ENCODE data around the gene SLC39A13. TPM values are rescaled to one million over a fixed set of nuclear protein-coding genes. Genes with fewer than 3 reads are reported as not detected.

SLC39A13 gene
- total and polyA plus RNA-seq, 7 experiments from 2014 or later = 21.4 to 60.4 (median 40.7) TPM

DNA sequence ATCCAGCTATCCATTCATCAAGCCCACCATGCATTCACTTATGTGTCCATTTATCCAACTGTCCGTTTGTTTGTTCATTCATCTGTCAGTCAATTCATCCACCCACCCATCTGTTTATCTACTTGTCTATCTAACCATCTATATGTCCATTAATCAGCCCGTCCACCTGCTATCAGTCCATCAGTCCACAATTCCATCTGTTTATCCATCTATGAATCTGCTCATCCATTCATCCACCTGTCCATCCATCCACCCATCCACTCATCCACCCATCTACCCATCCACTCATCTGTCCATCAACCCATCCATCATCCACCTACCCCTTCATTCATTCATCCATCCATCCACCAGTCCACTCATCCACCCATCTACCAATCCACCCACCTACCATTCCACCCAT is 29.1 kb upstream of the SLC39A13 start:
- DNase-seq (no peak), ATAC-seq (no peak)
- Mint-ChIP-seq H3K27ac (no peak overlapping the region), H3K4me1 (peaks cover 0 to 22% (median 4%) of the 10 kb centered on the region in 7 donors), H3K4me3 (no peak overlapping the region), H3K27me3 (no peaks in the 10 kb centered on the region), H3K9me3 (peaks cover 0 to 1% (median 0%) of the 10 kb centered on the region in 11 donors), H3K36me3 (no peaks in the 10 kb centered on the region)
- Histone ChIP-seq H3K4me1 (ENCODE audit: control insufficient read depth in 2 of 2, insufficient read depth in 2 of 2, low read length in 2 of 2) (no peaks in the 10 kb centered on the region), H3K27me3 (ENCODE audit: control insufficient read depth in 2 of 2, insufficient read depth in 2 of 2, low read length in 2 of 2) (no peaks in the 10 kb centered on the region), H3K27ac (ENCODE audit: low read depth, low read length) (no peak overlapping the region), H3K4me3 (ENCODE audit: low read length) (no peak overlapping the region), H3K9me3 (ENCODE audit: control insufficient read depth in 2 of 3, low read length in 3 of 3) (no peaks in the 10 kb centered on the region), H3K36me3 (ENCODE audit: control insufficient read depth in 2 of 3, insufficient read depth in 3 of 3, low read length in 3 of 3) (no peaks in the 10 kb centered on the region)
- ChIA-PET CTCF (interaction anchor here (0.6 to 0.9 kb wide), 2 partner anchors 21 to 28 kb away, joined by 3 read pairs; no protein-coding TSS in a partner anchor), POLR2A (interaction anchor here (0.9 to 2.9 kb wide), 7 partner anchors 9 to 33 kb away, joined by 3 to 7 read pairs (median 6); no protein-coding TSS in a partner anchor)
- intact Hi-C loops (cut with micrococcal nuclease) = no loop called here

DNA sequence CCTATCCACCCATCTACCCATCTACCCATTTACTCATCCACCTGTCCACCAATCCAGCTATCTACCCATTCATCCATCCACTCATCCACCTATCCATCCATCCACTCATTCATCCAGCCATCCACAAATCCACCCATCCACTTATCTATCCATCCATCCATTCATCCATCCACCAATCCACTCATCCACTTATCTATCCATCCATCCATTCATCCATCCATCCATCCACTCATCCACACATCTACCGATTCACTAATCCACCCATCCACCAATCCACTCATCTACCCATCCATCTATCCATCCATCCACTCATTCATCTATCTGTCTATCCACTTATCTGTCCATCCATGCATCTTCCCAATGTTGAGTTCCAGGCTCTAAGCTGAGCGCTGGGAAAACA is 28.3 kb upstream of the SLC39A13 start:
- Histone ChIP-seq H3K36me3 (ENCODE audit: control insufficient read depth in 2 of 3, insufficient read depth in 3 of 3, low read length in 3 of 3) (no peaks in the 10 kb centered on the region), H3K4me3 (ENCODE audit: low read length) (no peak overlapping the region), H3K27ac (ENCODE audit: low read depth, low read length) (no peak overlapping the region), H3K27me3 (ENCODE audit: control insufficient read depth in 2 of 2, insufficient read depth in 2 of 2, low read length in 2 of 2) (no peaks in the 10 kb centered on the region), H3K9me3 (ENCODE audit: control insufficient read depth in 2 of 3, low read length in 3 of 3) (no peaks in the 10 kb centered on the region), H3K4me1 (ENCODE audit: control insufficient read depth in 2 of 2, insufficient read depth in 2 of 2, low read length in 2 of 2) (no peaks in the 10 kb centered on the region)
- Mint-ChIP-seq H3K4me3 (no peak overlapping the region), H3K9me3 (peaks cover 0 to 1% (median 0%) of the 10 kb centered on the region in 11 donors), H3K4me1 (peaks cover 0 to 19% (median 4%) of the 10 kb centered on the region in 7 donors), H3K36me3 (no peaks in the 10 kb centered on the region), H3K27me3 (no peaks in the 10 kb centered on the region), H3K27ac (no peak overlapping the region)
- ChIA-PET POLR2A (interaction anchor here (0.8 to 2.9 kb wide), 4 partner anchors 8 to 27 kb away, joined by 3 to 7 read pairs (median 6); no protein-coding TSS in a partner anchor), CTCF (no interaction called here)
- ATAC-seq (no peak), DNase-seq (no peak)
- intact Hi-C loops (cut with micrococcal nuclease) = no loop called here

DNA sequence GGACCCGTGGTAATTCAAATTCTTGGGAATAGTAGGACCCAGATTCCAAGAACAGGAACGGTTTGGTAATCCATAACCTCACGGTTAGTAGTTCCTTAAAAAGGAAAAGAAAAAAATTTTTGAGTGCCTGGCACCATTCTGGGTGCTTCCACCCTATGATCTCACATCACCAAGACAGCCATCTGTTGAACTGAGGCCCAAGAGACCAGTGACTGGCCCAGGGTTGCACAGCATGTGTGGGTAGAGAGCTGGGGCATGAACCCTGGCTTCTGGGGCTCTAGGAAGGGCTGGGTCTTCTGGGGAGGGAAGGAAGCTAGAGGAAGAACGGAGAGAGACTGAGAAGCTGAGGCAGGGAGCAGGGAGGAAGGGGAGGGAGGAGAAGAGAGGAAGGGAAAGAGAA is 25.3 kb upstream of the SLC39A13 start:
- intact Hi-C loops (cut with micrococcal nuclease) = no loop called here
- no peaks in the 10 kb centered on the region for H3K36me3 ChIP-seq (ENCODE audit: control insufficient read depth in 2 of 3, insufficient read depth in 3 of 3, low read length in 3 of 3)
- no peaks in the 10 kb centered on the region for H3K36me3 Mint-ChIP-seq
- CTCF ChIA-PET = interaction anchor here (1.4 kb wide), 1 partner anchor 9 kb away, joined by 10 read pairs; no protein-coding TSS in a partner anchor
- no peak overlapping the region for H3K4me3 Mint-ChIP-seq
- H3K27me3 ChIP-seq (ENCODE audit: control insufficient read depth in 2 of 2, insufficient read depth in 2 of 2, low read length in 2 of 2) = no peaks in the 10 kb centered on the region
- no peaks in the 10 kb centered on the region for H3K27me3 Mint-ChIP-seq
- no peak for DNase-seq
- peaks cover 0 to 1% (median 0%) of the 10 kb centered on the region in 11 donors for H3K9me3 Mint-ChIP-seq
- ATAC-seq = no peak
- POLR2A ChIA-PET = interaction anchor here (2.5 kb wide), 1 partner anchor 10 kb away, joined by 10 read pairs; no protein-coding TSS in a partner anchor
- H3K9me3 ChIP-seq (ENCODE audit: control insufficient read depth in 2 of 3, low read length in 3 of 3) = no peaks in the 10 kb centered on the region
- H3K4me1 ChIP-seq (ENCODE audit: control insufficient read depth in 2 of 2, insufficient read depth in 2 of 2, low read length in 2 of 2) = no peaks in the 10 kb centered on the region
- no peak overlapping the region for H3K27ac ChIP-seq (ENCODE audit: low read depth, low read length)
- no peak overlapping the region for H3K4me3 ChIP-seq (ENCODE audit: low read length)
- no peak overlapping the region for H3K27ac Mint-ChIP-seq
- peaks cover 0 to 15% (median 3%) of the 10 kb centered on the region in 7 donors for H3K4me1 Mint-ChIP-seq

DNA sequence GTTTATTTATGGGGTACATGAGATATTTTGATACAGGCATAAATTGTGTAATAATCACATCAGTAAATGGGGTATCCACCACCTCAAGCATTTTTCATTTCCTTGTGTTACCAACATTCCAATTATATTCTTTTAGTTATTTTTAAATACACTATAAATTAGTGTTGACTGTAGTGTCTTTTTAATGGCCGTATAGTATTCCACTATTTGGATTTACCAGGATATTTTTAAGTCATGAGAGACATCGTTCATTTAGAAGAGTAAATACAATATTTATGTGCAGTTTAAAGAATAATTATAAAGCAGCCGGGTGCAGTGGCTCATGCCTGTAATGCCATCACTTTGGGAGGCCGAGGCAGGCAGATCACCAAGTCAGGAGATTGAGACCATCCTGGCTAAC is 23.9 kb upstream of the SLC39A13 start:
- Mint-ChIP-seq H3K4me1 (peaks cover 5 to 17% (median 7%) of the 10 kb centered on the region in 7 donors), H3K27me3 (no peaks in the 10 kb centered on the region), H3K4me3 (no peak overlapping the region), H3K9me3 (peaks cover 0 to 1% (median 0%) of the 10 kb centered on the region in 11 donors), H3K27ac (no peak overlapping the region), H3K36me3 (no peaks in the 10 kb centered on the region)
- no peak for ATAC-seq
- no peaks in the 10 kb centered on the region for H3K27me3 ChIP-seq (ENCODE audit: control insufficient read depth in 2 of 2, insufficient read depth in 2 of 2, low read length in 2 of 2)
- no peak overlapping the region for H3K4me3 ChIP-seq (ENCODE audit: low read length)
- ChIA-PET POLR2A (no interaction called here), CTCF (no interaction called here)
- no peaks in the 10 kb centered on the region for H3K9me3 ChIP-seq (ENCODE audit: control insufficient read depth in 2 of 3, low read length in 3 of 3)
- intact Hi-C loops (cut with micrococcal nuclease) = no loop called here
- no peaks in the 10 kb centered on the region for H3K36me3 ChIP-seq (ENCODE audit: control insufficient read depth in 2 of 3, insufficient read depth in 3 of 3, low read length in 3 of 3)
- DNase-seq = no peak
- H3K4me1 ChIP-seq (ENCODE audit: control insufficient read depth in 2 of 2, insufficient read depth in 2 of 2, low read length in 2 of 2) = peaks cover under 1% of the 10 kb centered on the region in 2 donors
- no peak overlapping the region for H3K27ac ChIP-seq (ENCODE audit: low read depth, low read length)

DNA sequence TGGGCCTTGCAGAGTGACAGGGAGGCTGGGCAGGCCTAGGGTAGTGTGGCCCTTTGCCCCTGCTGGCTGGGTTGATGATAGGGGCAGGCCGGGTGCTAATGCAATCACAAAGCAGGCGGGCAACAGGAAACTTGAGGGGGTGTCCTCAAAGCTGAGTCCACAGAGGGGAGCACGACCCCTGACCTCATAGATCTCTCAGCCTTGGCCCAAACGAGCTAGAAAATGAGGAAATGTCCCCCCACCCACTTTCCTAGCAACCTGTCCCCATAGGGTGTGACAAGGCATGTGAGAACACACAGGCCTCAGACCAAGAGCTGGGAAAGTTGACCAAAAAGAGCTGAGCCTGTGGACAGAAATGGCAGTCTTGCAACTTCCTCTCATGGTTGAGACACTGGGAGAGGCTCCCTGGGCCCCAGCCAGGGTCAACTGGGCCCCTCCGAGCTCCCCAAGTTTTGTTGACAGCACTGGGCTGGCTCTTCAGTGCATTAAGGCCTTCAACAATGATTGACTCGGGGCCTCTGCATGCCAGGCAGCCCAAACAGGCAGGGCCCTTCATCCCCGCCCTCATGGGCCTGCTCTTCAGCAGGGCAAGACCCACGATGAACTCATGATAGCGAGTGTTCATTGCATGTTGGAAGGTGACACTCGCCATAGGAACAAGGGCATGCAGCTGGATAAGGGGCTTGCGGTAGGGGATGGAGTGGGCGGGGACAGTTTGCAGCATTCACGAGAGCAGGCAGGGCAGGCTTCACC is 20.3 kb upstream of the SLC39A13 start:
- H3K27me3 Mint-ChIP-seq = no peaks in the 10 kb centered on the region
- peaks cover 11 to 33% (median 24%) of the 10 kb centered on the region in 7 donors for H3K4me1 Mint-ChIP-seq
- Histone ChIP-seq H3K27ac (ENCODE audit: low read depth, low read length) (no peak overlapping the region), H3K27me3 (ENCODE audit: control insufficient read depth in 2 of 2, insufficient read depth in 2 of 2, low read length in 2 of 2) (no peaks in the 10 kb centered on the region), H3K36me3 (ENCODE audit: control insufficient read depth in 2 of 3, insufficient read depth in 3 of 3, low read length in 3 of 3) (no peaks in the 10 kb centered on the region), H3K4me1 (ENCODE audit: control insufficient read depth in 2 of 2, insufficient read depth in 2 of 2, low read length in 2 of 2) (peaks cover 8 to 12% of the 10 kb centered on the region in 2 donors), H3K9me3 (ENCODE audit: control insufficient read depth in 2 of 3, low read length in 3 of 3) (no peaks in the 10 kb centered on the region), H3K4me3 (ENCODE audit: low read length) (no peak overlapping the region)
- H3K36me3 Mint-ChIP-seq = no peaks in the 10 kb centered on the region
- DNase-seq = no peak
- peak overlapping the region in 3 of 9 donors; percentile 19 to 65 (median 22) for H3K27ac Mint-ChIP-seq
- peak; percentile 35 for ATAC-seq
- no peak overlapping the region for H3K4me3 Mint-ChIP-seq
- ChIA-PET POLR2A (interaction anchor here (0.6 to 2.2 kb wide), 3 partner anchors 9 to 189 kb away, joined by 4 to 7 read pairs (median 6); partner anchors contain the start of gene SPI1), CTCF (interaction anchor here (1.0 to 3.8 kb wide), 3 partner anchors 11 to 24 kb away, joined by 3 to 20 read pairs (median 4); no protein-coding TSS in a partner anchor)
- intact Hi-C loops (cut with micrococcal nuclease) = no loop called here
- H3K9me3 Mint-ChIP-seq = peaks cover 0 to 2% (median 0%) of the 10 kb centered on the region in 11 donors

DNA sequence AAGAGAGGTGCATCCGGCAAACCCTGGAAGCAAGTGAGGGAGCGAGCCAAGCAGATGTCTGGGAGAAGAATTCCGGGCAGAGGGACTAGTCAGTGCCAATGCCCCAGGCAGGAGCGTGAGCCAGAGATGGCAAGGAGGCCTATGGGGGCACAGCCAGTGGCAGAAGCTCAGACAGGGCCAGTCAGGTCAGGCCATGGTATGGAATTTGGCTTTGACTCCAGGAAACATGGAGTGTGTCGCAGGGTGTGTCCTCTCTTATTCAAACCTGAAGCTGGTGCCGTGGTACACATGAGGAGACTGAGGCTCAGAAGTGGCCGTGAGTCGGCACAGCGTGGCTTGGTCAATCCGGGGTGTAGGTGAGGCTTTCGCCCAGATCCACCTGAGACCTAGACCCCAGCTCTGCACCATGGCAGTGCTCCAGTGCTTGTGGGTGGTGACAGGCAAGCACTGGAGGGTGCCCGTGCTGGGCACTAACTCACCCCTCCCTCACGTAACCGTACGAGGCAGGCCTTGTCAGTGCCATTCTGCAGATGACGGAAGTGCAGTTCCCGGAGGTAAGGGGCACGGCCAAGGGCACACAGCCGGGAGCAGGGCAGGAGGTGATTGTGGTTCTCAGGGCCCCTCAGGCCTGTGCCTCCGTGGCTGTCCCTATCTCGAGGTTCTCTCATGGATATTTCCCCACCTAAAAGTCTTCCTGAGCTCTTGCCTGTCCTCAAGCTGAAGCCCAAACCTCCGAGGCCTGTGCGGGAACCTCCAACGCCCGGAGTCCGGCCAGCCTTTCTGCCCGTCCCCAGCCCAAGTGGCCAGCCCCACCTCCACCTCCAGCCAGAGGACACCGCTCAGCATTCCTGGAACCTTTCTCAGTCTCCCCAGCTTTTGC is 19.5 kb upstream of the SLC39A13 start:
- Histone ChIP-seq H3K4me3 (ENCODE audit: low read length) (no peak overlapping the region), H3K36me3 (ENCODE audit: control insufficient read depth in 2 of 3, insufficient read depth in 3 of 3, low read length in 3 of 3) (no peaks in the 10 kb centered on the region), H3K9me3 (ENCODE audit: control insufficient read depth in 2 of 3, low read length in 3 of 3) (no peaks in the 10 kb centered on the region), H3K4me1 (ENCODE audit: control insufficient read depth in 2 of 2, insufficient read depth in 2 of 2, low read length in 2 of 2) (peaks cover 12 to 20% of the 10 kb centered on the region in 2 donors), H3K27me3 (ENCODE audit: control insufficient read depth in 2 of 2, insufficient read depth in 2 of 2, low read length in 2 of 2) (no peaks in the 10 kb centered on the region), H3K27ac (ENCODE audit: low read depth, low read length) (no peak overlapping the region)
- Mint-ChIP-seq H3K36me3 (no peaks in the 10 kb centered on the region), H3K27ac (peak overlapping the region in 4 of 9 donors; percentile 22 to 81 (median 56)), H3K4me3 (peak overlapping the region in 1 of 10 donors; percentile 25), H3K4me1 (peaks cover 11 to 40% (median 31%) of the 10 kb centered on the region in 7 donors), H3K9me3 (peaks cover 0 to 1% (median 0%) of the 10 kb centered on the region in 11 donors), H3K27me3 (no peaks in the 10 kb centered on the region)
- ChIA-PET POLR2A (interaction anchor here (0.5 to 6.1 kb wide), 6 partner anchors 10 to 175 kb away, joined by 3 to 41 read pairs (median 6); partner anchors contain the start of genes MADD and SPI1), CTCF (interaction anchor here (0.9 to 3.8 kb wide), 4 partner anchors 12 to 23 kb away, joined by 3 to 20 read pairs (median 6); no protein-coding TSS in a partner anchor)
- no peak for ATAC-seq
- intact Hi-C loops (cut with micrococcal nuclease) = no loop called here
- DNase-seq = no peak

Measured in naive thymus-derived CD4-positive, alpha-beta T cell (primary cell).